Measurements from ENCODE around the gene NMRK2.

Gene NMRK2

DNA sequence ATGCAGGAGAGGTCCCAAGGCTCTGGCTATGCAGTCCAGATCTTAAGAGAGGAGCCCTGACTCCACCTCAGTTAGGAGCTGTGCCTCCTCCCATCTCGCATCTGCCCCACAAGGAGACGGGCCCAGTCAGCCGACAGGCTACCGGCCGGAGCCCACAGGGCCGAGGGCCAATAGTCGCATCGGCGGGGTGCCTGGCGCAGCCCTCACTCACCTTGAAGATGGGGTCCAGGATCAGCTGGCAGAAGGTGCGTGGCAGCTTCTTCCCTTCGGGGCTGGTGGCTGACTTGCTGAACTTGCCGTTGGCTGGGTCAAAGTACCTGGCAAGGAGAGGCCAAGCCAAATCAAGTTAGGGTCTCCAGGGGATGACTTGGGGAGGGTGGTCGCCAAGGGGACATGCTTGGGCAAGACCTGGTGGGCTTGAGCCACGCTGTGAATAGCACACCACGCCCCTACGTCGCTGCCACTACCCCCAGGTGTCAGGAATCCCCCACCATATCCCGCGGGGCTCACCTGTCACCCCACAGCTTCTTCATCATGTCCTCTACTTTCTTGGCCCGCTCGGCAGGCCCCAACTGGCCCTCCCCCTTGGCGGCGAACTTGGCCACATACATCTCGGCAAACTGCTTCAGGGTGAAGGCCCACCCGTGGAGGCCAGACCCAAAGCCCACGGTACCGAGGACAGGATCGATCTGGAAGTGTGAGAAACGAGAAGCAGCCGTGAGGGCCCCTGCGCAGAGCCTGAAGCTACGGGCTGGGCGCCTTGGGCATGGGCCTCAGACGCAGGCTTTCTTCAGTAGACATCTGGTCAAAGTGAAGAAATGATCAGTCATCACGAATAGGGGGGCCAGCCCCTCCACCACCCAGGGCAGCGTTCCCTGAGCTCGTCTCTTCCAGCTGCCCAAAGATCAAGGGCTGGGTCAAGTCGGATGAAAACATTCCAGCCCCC is 49.1 kb downstream of the NMRK2 start:
- peak; percentile 2 for DNase-seq (ENCODE audit: low spot score)

DNA sequence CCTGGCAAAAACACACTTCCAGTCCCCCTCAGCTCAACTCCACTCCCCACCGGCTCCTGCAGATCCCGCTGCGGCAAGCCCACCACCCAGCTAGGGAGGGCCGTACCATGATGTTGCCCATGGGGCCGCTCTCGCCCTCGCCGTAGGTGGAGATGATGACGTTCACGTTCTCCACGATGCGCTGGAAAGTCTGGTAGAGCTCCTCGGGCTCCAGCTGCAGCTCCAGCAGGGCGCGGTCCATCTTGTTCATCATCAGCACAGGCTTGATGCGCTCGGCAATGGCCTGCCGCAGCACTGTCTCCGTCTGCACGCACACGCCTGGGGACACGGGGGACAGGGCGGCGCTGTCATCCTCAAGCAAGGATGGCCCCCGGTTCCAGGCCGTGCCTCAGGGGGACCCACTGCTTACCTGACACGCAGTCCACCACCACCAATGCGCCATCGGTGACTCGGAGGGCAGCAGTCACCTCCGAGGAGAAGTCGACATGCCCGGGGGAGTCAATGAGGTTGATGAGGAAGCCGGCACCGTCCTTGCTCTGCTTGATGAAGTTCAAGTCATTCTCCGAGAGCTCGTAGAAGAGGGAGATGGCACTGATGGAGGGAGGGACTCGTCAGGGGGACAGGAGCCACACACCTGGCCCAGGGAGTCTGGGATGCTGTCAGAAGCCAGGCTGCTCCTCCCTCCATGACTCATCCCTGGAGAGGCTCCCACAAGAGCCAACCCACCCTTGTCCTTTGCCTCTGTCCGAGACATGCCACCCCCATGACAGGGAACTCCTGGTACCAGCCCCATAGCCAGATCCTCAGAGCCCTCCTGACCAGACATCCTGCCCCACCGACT is 50.1 kb downstream of the NMRK2 start:
- DNase-seq (ENCODE audit: low spot score): peak; percentile 64

DNA sequence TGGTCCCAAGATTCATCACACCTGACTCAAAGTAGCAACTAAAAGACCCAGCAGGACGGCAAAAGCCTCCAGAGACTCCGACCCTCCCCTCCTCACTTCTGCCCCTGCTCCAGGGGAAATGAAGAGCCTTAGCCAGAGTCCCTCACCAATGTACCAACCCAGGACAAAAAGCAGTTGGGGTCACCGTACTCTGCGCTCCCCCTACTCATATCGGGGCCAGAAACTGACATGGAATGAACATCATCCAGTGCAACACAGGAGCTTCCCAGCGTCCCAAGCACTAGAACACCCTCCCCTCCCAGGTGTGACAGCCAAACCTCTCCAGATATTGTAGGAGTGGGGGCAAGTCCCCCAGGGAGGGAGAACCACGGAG is 50.7 kb downstream of the NMRK2 start:
- no peak for DNase-seq (ENCODE audit: low spot score)

DNA sequence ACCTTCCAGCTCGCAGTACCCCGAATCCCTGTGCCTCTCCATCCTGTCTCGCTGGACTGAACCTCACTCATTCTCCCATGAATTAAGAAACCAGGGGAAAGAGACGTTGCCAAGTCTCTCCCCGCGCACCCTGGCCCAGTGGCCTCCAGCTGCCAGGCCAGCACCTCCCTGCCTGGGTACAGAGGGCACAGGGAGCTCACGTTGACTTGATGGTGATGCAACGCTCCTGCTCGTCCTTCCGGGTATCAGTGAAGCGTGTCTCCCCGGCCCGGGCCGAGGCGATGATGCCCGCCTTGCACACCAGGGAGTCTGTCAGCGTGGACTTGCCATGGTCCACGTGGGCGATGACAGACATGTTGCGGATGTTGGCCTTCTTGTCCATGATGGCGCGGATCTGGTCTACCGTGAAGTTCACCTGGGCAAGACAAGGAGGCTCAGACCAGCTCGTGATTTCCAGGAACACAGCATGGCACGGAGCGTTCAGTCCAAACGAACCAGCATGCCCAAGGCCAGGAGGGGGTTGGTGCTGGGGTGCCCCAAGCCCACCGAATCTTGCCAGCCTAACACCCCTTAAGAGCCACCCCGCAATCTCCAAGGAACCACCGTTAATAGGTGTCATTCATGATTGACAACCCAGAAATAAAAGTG is 51.2 kb downstream of the NMRK2 start:
- peak; percentile 66 for DNase-seq (ENCODE audit: low spot score)

DNA sequence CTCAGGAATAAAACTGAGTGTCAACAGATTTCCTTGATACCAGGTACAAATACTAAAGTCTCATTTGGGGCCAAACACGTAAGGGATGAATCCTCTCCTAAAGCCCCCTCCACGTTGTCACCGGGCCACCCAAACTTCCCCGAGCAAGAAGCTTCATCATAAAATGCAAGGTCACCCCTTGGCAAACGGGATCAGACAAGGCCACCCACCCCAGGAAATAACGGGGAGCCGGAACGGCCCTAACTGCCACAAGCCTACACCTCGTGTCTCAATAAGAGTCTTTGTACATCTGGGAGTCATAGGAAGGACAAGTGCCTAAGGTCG is 51.7 kb downstream of the NMRK2 start:
- DNase-seq (ENCODE audit: low spot score): peak; percentile 16

DNA sequence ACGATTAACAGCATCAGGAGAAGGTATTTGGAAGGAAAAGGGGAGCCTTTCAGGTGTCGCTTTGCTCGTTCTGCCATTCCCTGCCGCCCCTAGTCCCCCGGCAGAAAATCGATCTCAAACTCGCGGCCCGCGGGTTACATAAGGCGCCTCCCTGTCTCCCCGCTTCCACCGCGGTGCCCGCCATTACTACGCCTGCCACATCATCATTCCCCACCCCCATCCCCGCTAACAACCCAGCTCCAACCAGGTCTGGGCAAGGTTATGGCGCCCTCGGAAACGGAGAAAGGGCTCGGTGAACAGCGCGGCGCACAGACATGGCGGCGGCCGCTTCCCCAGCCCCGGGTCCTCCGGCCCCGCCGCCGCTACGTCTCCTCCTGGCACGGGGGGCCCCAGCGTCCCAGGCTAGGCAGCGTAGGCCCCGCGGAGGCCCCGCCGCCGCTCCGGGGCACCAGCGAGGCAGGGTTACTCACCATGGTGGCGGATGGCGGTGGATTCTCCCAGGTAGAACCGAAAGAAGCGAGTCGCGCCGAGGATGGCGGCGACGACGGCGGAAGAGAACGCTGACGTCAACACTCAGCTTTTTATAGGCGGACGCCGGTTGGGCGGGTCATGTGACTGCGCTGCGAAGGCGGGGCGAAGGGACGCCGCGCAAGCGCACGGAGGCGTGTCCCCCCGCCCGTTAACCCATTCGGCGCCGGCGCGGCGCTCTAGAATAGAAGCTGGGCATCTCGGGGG is 52.2 kb downstream of the NMRK2 start, which contains the start of gene EEF2:
Gene EEF2 (minus strand): TSS at position 556 of the 735 bp plus-strand sequence. CDS start 83 bp downstream, at position 473.
- DNase-seq (ENCODE audit: low spot score): peak; percentile 98

DNA sequence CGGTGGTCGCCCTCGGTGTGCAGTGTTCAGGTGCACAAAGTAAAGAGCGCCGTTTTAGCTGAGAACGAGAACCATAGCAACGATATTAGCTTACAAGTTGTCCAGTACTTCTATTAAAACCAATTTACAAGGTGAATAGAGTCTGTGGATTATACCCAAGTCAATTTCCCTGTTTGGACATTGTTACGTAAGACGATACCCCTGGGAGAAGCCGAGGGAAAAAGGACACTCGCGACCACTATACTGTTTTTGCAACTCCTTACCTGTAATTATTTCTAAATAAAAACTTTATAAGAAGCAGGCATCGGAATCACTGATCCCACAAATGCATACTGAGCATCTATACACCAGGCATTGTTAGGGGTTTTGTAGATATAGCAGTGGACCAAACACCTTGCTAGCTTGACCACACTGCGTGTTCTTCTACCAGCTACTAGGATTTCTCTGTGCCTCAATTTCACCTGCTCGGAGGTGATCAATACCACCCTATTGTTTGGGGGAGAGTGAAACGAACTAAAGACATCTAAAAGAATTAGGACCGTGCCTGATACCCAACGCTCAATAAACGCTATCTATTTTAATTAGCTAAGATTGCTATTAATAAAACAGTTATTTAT is 52.9 kb downstream of the NMRK2 start:
- no peak for DNase-seq (ENCODE audit: low spot score)

DNA sequence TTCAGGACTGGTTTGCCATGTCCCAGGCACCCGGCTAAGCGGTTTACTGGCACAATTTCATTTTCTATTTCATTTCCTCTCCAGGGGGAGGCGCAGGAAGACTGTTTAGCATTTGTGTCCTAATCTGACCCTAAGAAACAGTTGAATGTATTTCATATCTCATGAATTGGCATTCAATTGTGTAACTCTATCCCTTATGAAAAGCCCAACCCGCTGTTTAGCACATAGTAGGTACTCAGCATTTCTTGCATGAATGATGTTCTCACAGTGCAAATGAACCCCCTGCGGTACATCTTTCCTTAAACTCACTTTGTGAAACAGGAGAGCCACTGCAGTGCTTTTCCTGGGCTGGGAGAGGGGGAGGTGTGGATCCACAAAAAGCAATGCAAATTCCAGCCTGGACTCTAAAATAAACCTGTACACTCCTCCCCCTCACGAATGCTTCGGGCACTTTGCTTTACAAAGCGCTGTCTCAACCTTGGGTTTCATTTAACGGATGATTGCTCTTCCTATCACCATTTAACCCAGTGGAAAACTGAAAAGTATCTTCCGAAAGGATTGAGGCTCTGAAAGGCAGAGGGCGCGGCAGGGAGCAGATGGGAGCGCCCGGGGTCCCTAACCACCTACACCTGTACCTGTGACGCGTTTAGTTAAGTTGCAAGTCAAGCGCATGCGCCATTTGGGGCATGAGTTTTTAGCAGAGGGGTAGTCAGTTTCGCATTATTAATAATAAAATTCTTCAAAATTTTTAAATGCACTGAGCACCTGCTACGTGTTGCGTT is 53.6 kb downstream of the NMRK2 start:
- peak; percentile 73 for DNase-seq (ENCODE audit: low spot score)

DNA sequence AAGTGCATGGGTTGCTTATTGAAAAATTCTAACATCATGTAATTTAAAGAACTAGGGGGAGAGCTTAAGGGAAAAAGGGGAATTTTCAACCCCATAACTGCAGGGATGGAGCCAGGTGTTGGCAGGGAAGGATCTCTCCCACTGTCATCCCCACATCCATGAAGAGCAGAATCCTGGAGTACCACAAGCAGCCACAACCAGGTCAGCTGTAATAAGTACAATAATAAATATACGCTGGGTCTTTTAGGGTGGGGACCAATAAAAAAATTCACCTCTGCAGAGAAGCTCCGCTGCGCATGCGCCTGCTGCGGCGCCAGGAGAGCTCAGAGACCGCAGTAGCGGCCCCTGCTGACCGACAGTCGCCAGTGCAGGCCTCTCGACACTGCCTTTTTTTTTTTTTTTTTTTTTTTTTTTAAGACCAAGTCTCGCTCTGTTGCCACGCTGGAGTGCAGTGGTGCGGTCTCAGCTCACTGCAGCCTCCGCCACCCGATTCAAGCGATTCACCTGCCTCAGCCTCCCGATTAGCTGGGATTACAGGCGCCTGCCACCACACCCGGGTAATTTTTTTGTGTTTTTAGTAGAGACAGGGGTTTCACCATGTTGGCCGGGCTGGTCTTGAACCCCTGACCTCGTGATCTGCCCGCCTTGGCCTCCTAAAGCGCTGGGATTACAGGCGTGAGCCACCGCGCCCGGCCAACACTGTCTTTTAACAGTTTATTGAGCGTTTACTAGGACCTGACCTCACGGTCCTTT is 54.9 kb downstream of the NMRK2 start:
- DNase-seq (ENCODE audit: low spot score): peak; percentile 90

DNA sequence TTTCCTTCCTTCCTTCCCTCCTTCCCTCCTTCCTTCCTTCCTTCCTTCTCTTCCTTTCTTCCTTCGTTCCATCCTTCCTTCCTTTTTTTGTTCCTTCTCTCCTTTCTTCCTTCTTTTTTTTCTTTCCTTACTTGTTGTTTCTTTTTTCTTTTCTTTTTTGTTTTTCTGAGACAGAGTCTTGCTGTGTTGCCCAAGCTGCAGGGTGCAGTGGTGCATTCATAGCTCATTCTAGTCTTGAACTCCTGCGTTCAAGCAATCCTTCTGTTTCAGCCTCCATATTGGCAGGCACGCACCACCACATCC is 57.9 kb downstream of the NMRK2 start:
- no peak for DNase-seq (ENCODE audit: low spot score)

All from GM03348 (cell line).